AG09309 (cell line): ENCODE measurements around the gene LRP2.

Experiments used
- DNase-seq: peaks from one replicate; pipeline ENCODE4 v3.0.0-alpha.2; 2010; ENCODE audit warnings: low read depth
- H3K4me3 ChIP-seq: 2 replicates; pipeline ENCODE4 v1.5.1; 2011; ENCODE audit warnings: mild to moderate bottlenecking, low read depth, low read length, moderate library complexity; ENCODE audit not compliant: control insufficient read depth
- TF ChIP-seq, protein P1 (sequence below): IDR thresholded peaks from 2 replicates; pipeline ENCODE4 v1.5.1; 2011; ENCODE audit warnings: mild to moderate bottlenecking, low read depth, low read length, inconsistent platforms; ENCODE audit not compliant: insufficient read depth, control insufficient read depth; ENCODE audit errors: missing control alignments

Gene LRP2

DNA sequence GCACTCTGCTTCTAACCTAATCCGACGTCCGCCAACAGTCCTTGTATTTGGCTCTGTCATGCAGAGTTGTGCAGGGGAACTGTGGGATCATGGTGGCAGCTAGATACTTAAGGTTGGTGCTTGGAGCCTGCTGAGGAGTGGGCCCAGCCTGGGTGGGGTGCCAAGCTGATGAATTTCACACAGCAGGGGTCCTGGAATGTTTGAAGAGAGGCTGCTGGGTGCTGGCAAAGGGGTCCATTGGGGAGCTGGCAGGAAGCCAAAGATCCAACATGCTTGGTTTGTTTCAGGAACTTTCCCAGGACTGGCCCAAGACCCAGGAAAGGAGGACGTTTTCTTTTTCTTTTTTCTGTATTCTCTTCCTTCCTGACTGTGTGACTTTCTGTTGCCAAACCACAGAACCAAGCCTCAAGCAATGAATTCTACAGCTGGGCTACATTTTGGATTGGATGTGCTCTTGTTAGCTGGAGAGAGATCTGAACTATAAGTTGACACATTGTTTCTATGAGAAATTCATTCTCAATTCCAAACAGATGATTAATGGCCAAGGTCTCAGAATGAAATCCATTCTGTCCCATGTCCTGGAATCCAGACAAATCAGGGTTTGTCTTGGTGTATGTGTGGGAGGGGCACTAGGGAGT is 243.1 kb downstream of the LRP2 start:
- no peak overlapping the region for H3K4me3 ChIP-seq
- TF ChIP-seq, protein P1, sequence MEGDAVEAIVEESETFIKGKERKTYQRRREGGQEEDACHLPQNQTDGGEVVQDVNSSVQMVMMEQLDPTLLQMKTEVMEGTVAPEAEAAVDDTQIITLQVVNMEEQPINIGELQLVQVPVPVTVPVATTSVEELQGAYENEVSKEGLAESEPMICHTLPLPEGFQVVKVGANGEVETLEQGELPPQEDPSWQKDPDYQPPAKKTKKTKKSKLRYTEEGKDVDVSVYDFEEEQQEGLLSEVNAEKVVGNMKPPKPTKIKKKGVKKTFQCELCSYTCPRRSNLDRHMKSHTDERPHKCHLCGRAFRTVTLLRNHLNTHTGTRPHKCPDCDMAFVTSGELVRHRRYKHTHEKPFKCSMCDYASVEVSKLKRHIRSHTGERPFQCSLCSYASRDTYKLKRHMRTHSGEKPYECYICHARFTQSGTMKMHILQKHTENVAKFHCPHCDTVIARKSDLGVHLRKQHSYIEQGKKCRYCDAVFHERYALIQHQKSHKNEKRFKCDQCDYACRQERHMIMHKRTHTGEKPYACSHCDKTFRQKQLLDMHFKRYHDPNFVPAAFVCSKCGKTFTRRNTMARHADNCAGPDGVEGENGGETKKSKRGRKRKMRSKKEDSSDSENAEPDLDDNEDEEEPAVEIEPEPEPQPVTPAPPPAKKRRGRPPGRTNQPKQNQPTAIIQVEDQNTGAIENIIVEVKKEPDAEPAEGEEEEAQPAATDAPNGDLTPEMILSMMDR, result no peak
- no peak for DNase-seq

DNA sequence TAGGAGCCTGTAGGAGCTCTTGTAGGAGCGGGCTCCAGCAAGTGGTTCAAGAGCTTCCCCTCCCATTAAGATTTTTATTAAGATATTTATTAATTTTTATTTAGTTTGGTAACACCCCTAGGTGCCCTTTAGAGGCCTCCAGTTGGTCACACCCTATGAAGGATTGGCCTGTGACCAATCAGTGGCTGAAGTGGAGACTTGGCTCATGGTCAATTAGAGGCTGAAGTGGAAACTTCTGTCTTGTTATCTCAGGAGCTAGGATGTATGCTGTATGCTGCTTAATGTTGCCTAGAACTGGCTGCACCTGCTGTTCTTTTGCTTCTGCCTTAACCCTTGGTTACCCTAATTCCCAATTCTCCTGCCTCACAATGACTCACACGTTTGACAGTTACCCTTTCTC is 244.3 kb downstream of the LRP2 start:
- H3K4me3 ChIP-seq, result no peak overlapping the region
- DNase-seq, result no peak
- TF ChIP-seq, protein P1, result no peak

GRCh38 chr2:169116993-169117392 is 245.3 kb downstream of the LRP2 start:
- DNase-seq, result no peak
- TF ChIP-seq, protein P1, result no peak
- no peak overlapping the region for H3K4me3 ChIP-seq

- H3K4me3 ChIP-seq, result no peak overlapping the region
- TF ChIP-seq, protein P1, result no peak
- DNase-seq, result no peak
Measured at GRCh38 chr2:169116327-169116726, 246.0 kb downstream of the LRP2 start.

DNA sequence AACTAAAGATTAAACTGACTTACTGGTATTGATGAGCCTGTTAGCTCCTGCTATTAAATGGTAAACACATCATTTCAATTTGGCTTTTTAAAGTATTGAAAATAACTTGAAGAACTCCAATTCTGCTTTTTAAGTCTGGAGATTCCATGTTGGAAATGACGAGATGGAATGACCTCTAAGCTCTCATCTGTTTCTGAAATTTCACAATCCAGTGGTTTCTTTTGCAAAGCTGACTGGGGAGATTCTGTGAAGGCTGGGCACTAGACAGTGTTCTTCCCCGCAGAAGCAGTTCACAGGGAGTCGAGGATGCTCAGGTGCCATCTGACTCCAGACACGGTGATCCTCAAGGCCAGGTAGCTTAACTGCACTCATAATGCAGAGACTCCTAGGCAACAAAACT is 248.3 kb downstream of the LRP2 start:
- no peak overlapping the region for H3K4me3 ChIP-seq
- TF ChIP-seq, protein P1, result no peak
- DNase-seq, result no peak

- no peak overlapping the region for H3K4me3 ChIP-seq
- TF ChIP-seq, protein P1, result no peak
- no peak for DNase-seq
Measured at GRCh38 chr2:169112841-169113240, 249.5 kb downstream of the LRP2 start.
